ENCODE data around the gene GLT8D2. TPM values are rescaled to one million over a fixed set of nuclear protein-coding genes. Genes with fewer than 3 reads are reported as not detected.
"Not testable (repeated sequence)": the region's sequence is repeated elsewhere in the genome, so short reads cannot be mapped to it uniquely, and the experiment has no call there.

GLT8D2 gene
- total and polyA plus RNA-seq, 7 donors, result 0.71 to 5.2 (median 1.5) TPM

DNA sequence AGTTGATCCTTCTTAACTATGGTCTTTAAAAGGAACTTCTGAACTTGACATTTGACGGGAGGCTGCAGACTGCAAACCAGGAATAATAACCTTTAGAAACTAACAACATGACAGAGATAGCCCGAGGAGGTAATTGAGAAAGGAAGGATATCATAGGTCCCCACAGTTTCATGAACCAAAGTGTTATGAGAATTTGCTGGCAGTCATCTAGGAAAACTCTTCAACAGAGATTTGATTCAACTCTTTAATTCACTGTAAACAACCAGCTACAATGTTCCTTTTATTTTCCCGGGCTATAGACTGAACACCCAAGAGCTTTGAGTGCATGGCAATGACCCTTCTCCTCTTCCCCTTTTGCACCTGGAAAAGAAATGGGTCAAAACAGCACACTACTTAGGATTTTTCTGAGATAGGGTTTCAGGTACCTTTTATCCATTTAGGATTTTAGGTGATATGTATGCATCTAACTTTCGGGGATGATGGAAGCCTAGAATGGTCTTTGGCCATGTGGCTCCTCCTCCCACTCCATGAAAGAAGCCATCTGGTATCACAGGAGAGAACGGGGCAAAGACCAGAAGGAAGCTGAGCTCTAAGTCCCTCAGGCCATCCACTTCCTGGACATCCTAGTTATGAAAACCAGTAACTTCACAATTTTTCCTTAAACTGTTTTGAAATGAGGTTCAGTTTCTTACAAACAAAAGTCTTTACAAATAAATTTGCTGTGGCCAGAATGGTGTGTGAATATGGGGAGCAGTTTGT lies 23.0 kb downstream of the GLT8D2 start:
- no peaks in the 10 kb centered on the region for H3K36me3 ChIP-seq (ENCODE audit: insufficient read depth in 1 of 2, low read depth in 1 of 2)
- 36 to 38% (median 37%) methylated on average over 5 of the region's 5 CpGs for WGBS, 3 donors
- no peak for TF ChIP-seq CTCF (IDR thresholded peaks at IDR 0.05)

GRCh38 chr12:104025771-104026170 lies 24.2 kb downstream of the GLT8D2 start:
- Histone ChIP-seq H3K4me1 (no peaks in the 10 kb centered on the region), H3K27me3 (ENCODE audit: insufficient read depth in 3 of 3, low read length in 2 of 3) (no peaks in the 10 kb centered on the region), H3K27ac (no peak overlapping the region), H3K4me3 (no peak overlapping the region), H3K9me3 (no peaks in the 10 kb centered on the region), H3K36me3 (ENCODE audit: insufficient read depth in 1 of 2, low read depth in 1 of 2) (no peaks in the 10 kb centered on the region)
- DNase-seq (no peak), ATAC-seq (no peak)
- WGBS, 3 donors, result 95 to 98% (median 97%) methylated on average over 2 of the region's 2 CpGs
- intact Hi-C loops (cut with DNase I), result no loop called here
- TF ChIP-seq CTCF (IDR thresholded peaks at IDR 0.05), result no peak

More for the DNA sequence above, 23.0 kb downstream of the GLT8D2 start:
- ATAC-seq (no peak), DNase-seq (no peak)
- Histone ChIP-seq H3K27me3 (ENCODE audit: insufficient read depth in 3 of 3, low read length in 2 of 3) (no peaks in the 10 kb centered on the region), H3K9me3 (no peaks in the 10 kb centered on the region), H3K4me3 (no peak overlapping the region), H3K27ac (no peak overlapping the region), H3K4me1 (no peaks in the 10 kb centered on the region)
- intact Hi-C loops (cut with DNase I), result no loop called here

- no peaks in the 10 kb centered on the region for H3K27me3 ChIP-seq (ENCODE audit: insufficient read depth in 3 of 3, low read length in 2 of 3)
- no peak overlapping the region for H3K4me3 ChIP-seq
- ATAC-seq, result no peak
- WGBS, 3 donors, result 93 to 99% (median 97%) methylated on average over 6 of the region's 6 CpGs
- no peak overlapping the region for H3K27ac ChIP-seq
- H3K36me3 ChIP-seq (ENCODE audit: insufficient read depth in 1 of 2, low read depth in 1 of 2), result no peaks in the 10 kb centered on the region
- no peak for TF ChIP-seq CTCF (IDR thresholded peaks at IDR 0.05)
- intact Hi-C loops (cut with DNase I), result no loop called here
- H3K9me3 ChIP-seq, result no peaks in the 10 kb centered on the region
- no peaks in the 10 kb centered on the region for H3K4me1 ChIP-seq
- DNase-seq, result no peak
Measured at GRCh38 chr12:104024348-104024747, 25.6 kb downstream of the GLT8D2 start.

- H3K4me1 ChIP-seq, result no peaks in the 10 kb centered on the region
- no peak overlapping the region for H3K4me3 ChIP-seq
- no peaks in the 10 kb centered on the region for H3K9me3 ChIP-seq
- DNase-seq (no peak), ATAC-seq (no peak)
- WGBS, 3 donors, result 42 to 73% (median 72%) methylated on average over 2 of the region's 2 CpGs
- no peak overlapping the region for H3K27ac ChIP-seq
- no peak for TF ChIP-seq CTCF (IDR thresholded peaks at IDR 0.05)
- H3K36me3 ChIP-seq (ENCODE audit: insufficient read depth in 1 of 2, low read depth in 1 of 2), result no peaks in the 10 kb centered on the region
- intact Hi-C loops (cut with DNase I), result no loop called here
- no peaks in the 10 kb centered on the region for H3K27me3 ChIP-seq (ENCODE audit: insufficient read depth in 3 of 3, low read length in 2 of 3)
Measured at GRCh38 chr12:104023710-104024109, 26.3 kb downstream of the GLT8D2 start.

- no peak overlapping the region for H3K27ac ChIP-seq
- H3K36me3 ChIP-seq (ENCODE audit: insufficient read depth in 1 of 2, low read depth in 1 of 2), result no peaks in the 10 kb centered on the region
- H3K27me3 ChIP-seq (ENCODE audit: insufficient read depth in 3 of 3, low read length in 2 of 3), result no peaks in the 10 kb centered on the region
- no peaks in the 10 kb centered on the region for H3K9me3 ChIP-seq
- TF ChIP-seq CTCF (IDR thresholded peaks at IDR 0.05), result no peak
- no peak for ATAC-seq
- 36 to 41% (median 40%) methylated on average over 3 of the region's 3 CpGs for WGBS, 3 donors
- intact Hi-C loops (cut with DNase I), result no loop called here
- H3K4me1 ChIP-seq, result no peaks in the 10 kb centered on the region
- no peak overlapping the region for H3K4me3 ChIP-seq
- no peak for DNase-seq
Measured at GRCh38 chr12:104022786-104023185, 27.2 kb downstream of the GLT8D2 start.

- DNase-seq; H3K27me3 ChIP-seq (ENCODE audit: insufficient read depth in 3 of 3, low read length in 2 of 3); H3K36me3 ChIP-seq (ENCODE audit: insufficient read depth in 1 of 2, low read depth in 1 of 2); H3K27ac ChIP-seq; ATAC-seq; intact Hi-C loops (cut with DNase I); H3K4me1 ChIP-seq; H3K4me3 ChIP-seq; H3K9me3 ChIP-seq: not testable (repeated sequence)
- 56 to 73% (median 63%) methylated on average over 1 of the region's 1 CpG for WGBS, 3 donors
Measured at GRCh38 chr12:104021862-104022261, 28.1 kb downstream of the GLT8D2 start.
